ENCODE data around the gene UNKL.

GRCh38 chr16:1436731-1437355 lies 22.3 kb upstream of the UNKL start:
- TF ChIP-seq, protein P1, sequence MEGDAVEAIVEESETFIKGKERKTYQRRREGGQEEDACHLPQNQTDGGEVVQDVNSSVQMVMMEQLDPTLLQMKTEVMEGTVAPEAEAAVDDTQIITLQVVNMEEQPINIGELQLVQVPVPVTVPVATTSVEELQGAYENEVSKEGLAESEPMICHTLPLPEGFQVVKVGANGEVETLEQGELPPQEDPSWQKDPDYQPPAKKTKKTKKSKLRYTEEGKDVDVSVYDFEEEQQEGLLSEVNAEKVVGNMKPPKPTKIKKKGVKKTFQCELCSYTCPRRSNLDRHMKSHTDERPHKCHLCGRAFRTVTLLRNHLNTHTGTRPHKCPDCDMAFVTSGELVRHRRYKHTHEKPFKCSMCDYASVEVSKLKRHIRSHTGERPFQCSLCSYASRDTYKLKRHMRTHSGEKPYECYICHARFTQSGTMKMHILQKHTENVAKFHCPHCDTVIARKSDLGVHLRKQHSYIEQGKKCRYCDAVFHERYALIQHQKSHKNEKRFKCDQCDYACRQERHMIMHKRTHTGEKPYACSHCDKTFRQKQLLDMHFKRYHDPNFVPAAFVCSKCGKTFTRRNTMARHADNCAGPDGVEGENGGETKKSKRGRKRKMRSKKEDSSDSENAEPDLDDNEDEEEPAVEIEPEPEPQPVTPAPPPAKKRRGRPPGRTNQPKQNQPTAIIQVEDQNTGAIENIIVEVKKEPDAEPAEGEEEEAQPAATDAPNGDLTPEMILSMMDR (conservative IDR thresholded peaks at IDR 0.05 in 1 of 2, IDR thresholded peaks at IDR 0.05 in 1 of 2; ENCODE audit: extremely low read depth in 1 of 2, insufficient read depth in 1 of 2, low read depth in 1 of 2, low read length in 2 of 2) = no peak
- TF ChIP-seq EZH2 (IDR thresholded peaks at IDR 0.05; ENCODE audit: borderline replicate concordance, low read length) = no peak
